Loucy (cell line): ENCODE measurements around the gene FABP7.

ENCODE experiments used
- H2AFZ ChIP-seq: fragments of 200-600 bp; sonication (generic); 2 replicates; pipeline ENCODE4 v1.6.0; 2016; ENCODE audit warnings: antibody characterized with exemption, mild to moderate bottlenecking, low read length, moderate library complexity
- H3F3A ChIP-seq: fragments of 200-600 bp; 2 replicates; pipeline ENCODE4 v1.6.0; 2016; ENCODE audit warnings: antibody characterized with exemption, low read depth, mild to moderate bottlenecking
- H3K27me3 ChIP-seq: fragments of 200-600 bp; sonication (generic); 2 replicates; pipeline ENCODE4 v1.6.1; 2014; ENCODE audit warnings: low read length, mild to moderate bottlenecking; ENCODE audit not compliant: insufficient read depth, poor library complexity, severe bottlenecking
- H3K36me3 ChIP-seq: fragments of 200-600 bp; sonication (generic); 2 replicates; pipeline ENCODE4 v1.6.1; 2016; ENCODE audit warnings: low read length; ENCODE audit not compliant: insufficient read depth
- H3K4me1 ChIP-seq: fragments of 200-600 bp; sonication (generic); 2 replicates; pipeline ENCODE4 v1.5.1; 2014; ENCODE audit warnings: low read length, mild to moderate bottlenecking; ENCODE audit not compliant: insufficient read depth, poor library complexity, severe bottlenecking
- H3K4me2 ChIP-seq: fragments of 200-600 bp; sonication (generic); 2 replicates; pipeline ENCODE4 v1.6.0; 2014; ENCODE audit warnings: antibody characterized with exemption, low read length, low read depth, mild to moderate bottlenecking; ENCODE audit not compliant: poor library complexity, severe bottlenecking
- H3K4me3 ChIP-seq: fragments of 200-600 bp; sonication (generic); 2 replicates; pipeline ENCODE4 v1.5.1; 2014; ENCODE audit warnings: low read length, mild to moderate bottlenecking, mixed read lengths; ENCODE audit not compliant: poor library complexity, severe bottlenecking
- H3K79me2 ChIP-seq: fragments of 200-600 bp; sonication (generic); 2 replicates; pipeline ENCODE4 v1.6.1; 2014; ENCODE audit warnings: low read length; ENCODE audit not compliant: insufficient read depth
- H3K9ac ChIP-seq: fragments of 200-600 bp; sonication (generic); 2 replicates; pipeline ENCODE4 v1.6.0; 2014; ENCODE audit warnings: mild to moderate bottlenecking, low read depth, low read length, moderate library complexity; ENCODE audit not compliant: poor library complexity, severe bottlenecking
- H3K9me2 ChIP-seq: fragments of 200-600 bp; sonication (generic); replicated peaks from 2 replicates; pipeline ENCODE4 v1.6.1; 2016; ENCODE audit warnings: low read depth, low read length, mixed read lengths
- H3K9me3 ChIP-seq: fragments of 200-600 bp; sonication (generic); 2 replicates; pipeline ENCODE4 v1.6.1; 2014; ENCODE audit warnings: mild to moderate bottlenecking, antibody characterized with exemption, low read length, low read depth; ENCODE audit not compliant: insufficient read depth
- H4K20me1 ChIP-seq: fragments of 200-600 bp; sonication (generic); 2 replicates; pipeline ENCODE4 v1.6.0; 2014; ENCODE audit warnings: antibody characterized with exemption, low read length, mild to moderate bottlenecking; ENCODE audit not compliant: insufficient read depth, poor library complexity, severe bottlenecking
- CTCF ChIP-seq: fragments of 200-600 bp; sonication (generic); conservative IDR thresholded peaks from 2 replicates; pipeline ENCODE4 v1.5.1; 2014; ENCODE audit warnings: mild to moderate bottlenecking, antibody characterized with exemption, low read length
- EZH2phosphoT487 ChIP-seq: fragments of 200-600 bp; IDR thresholded peaks from 2 replicates; pipeline ENCODE4 v1.6.1; 2018; ENCODE audit warnings: antibody characterized with exemption, mild to moderate bottlenecking, moderate library complexity, borderline replicate concordance

Gene FABP7

DNA sequence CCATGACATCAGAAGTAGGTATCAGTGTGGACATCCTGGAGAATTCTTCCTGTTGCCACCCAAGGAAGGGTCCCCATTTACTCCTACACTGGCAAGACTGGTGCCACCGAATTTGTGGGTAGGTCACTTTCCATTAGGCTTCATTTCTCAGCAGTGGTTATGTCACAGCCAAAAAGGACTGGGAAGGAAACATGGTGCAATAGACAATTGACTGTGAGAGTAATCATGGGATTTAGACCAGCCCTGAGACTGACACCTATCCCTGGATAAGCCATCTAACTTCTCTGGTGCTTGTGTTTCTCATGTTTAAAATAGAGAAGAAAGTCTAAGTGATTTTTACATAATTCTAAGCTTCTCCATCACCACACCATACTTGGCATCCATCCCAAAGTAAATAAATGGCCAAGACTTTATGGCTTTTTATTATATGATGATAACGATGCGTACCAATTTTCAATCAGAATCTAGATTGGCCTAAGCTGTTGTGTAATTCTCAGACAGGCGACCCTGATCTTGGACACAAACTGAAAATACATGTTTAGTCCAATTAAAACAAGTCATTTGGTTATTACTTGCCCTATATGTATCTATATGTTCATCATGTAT, 19.7 kb downstream of the FABP7 start:
- Histone ChIP-seq H4K20me1 (no peaks in the 10 kb centered on the region), H2AFZ (no peak overlapping the region), H3K9ac (no peak overlapping the region), H3K4me1 (no peaks in the 10 kb centered on the region), H3K9me2 (no peaks in the 10 kb centered on the region), H3K27me3 (no peaks in the 10 kb centered on the region), H3K9me3 (no peaks in the 10 kb centered on the region), H3K4me3 (no peak overlapping the region), H3F3A (no peaks in the 10 kb centered on the region), H3K79me2 (no peaks in the 10 kb centered on the region), H3K4me2 (no peak overlapping the region), H3K36me3 (no peaks in the 10 kb centered on the region)
- TF ChIP-seq EZH2phosphoT487 (no peak), CTCF (no peak)

DNA sequence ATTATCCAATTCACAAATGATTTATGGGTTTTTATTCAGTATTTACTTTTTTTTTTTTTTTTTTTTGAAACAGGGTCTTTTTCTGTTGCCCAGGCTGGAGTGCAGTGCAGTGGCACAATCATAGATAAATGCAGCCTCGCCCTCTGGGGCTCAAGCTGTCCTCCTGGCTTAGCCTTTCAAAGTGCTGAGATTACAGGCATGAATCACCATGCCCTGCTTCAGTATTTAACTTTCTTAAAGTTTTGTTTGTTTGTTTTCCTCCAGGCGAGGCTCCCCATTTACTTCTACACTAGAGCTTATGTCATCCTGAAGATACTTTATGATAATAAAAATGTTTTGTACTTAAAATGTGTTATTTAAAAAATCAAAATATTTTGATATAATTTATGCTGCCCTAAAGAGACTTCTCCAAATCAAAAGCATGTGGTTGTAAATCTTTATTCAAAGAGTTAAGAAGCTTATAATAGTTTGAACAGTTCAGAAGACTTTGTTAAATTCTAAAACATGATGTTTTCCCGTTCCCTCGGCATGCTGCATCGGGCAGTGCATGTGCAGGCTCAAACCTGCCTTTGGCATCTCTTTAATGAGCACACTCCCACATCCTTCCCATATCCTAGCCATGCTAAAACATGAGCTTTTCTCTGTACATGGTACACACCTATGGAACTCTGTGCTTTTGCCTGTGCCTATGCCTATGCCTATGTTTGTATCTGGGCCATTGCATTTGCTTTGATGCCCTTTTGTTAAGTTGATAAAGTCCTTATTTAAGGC, 20.6 kb downstream of the FABP7 start:
- H3K36me3 ChIP-seq = no peaks in the 10 kb centered on the region
- H3K9ac ChIP-seq = no peak overlapping the region
- TF ChIP-seq EZH2phosphoT487 (no peak), CTCF (no peak)
- H4K20me1 ChIP-seq = no peaks in the 10 kb centered on the region
- H3F3A ChIP-seq = no peaks in the 10 kb centered on the region
- H3K9me3 ChIP-seq = no peaks in the 10 kb centered on the region
- no peaks in the 10 kb centered on the region for H3K27me3 ChIP-seq
- H3K4me3 ChIP-seq = no peak overlapping the region
- H3K9me2 ChIP-seq = no peaks in the 10 kb centered on the region
- no peak overlapping the region for H3K4me2 ChIP-seq
- H3K4me1 ChIP-seq = no peaks in the 10 kb centered on the region
- no peaks in the 10 kb centered on the region for H3K79me2 ChIP-seq
- H2AFZ ChIP-seq = no peak overlapping the region

DNA sequence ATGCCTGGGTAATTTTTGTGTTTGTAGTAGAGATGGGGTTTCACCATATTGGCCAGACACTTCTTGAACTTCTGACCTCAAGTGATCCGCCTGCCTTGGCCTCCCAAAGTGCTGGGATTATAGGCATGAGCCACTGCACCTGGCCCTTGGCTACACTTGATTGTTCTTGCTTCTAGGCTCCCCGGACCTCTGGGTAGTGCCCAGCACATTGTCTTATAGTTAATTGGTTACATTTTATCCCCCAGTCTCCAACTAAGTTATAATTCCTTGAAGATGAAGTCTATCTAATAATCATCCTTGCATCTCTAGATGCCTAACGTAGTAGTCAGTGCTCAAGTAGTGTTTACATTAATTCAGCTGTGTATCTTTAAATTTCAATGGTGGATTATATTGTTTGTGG, 21.4 kb downstream of the FABP7 start:
- Histone ChIP-seq H4K20me1 (no peaks in the 10 kb centered on the region), H3K4me2 (no peak overlapping the region), H3K4me3 (no peak overlapping the region), H3K27me3 (no peaks in the 10 kb centered on the region), H3K9ac (no peak overlapping the region), H3K36me3 (no peaks in the 10 kb centered on the region), H3K4me1 (no peaks in the 10 kb centered on the region), H2AFZ (no peak overlapping the region), H3K79me2 (no peaks in the 10 kb centered on the region), H3K9me3 (no peaks in the 10 kb centered on the region), H3K9me2 (no peaks in the 10 kb centered on the region), H3F3A (no peaks in the 10 kb centered on the region)
- no peak for TF ChIP-seq EZH2phosphoT487
- no peak for TF ChIP-seq CTCF
